HepG2 (cell line): ENCODE measurements around the gene YTHDF1. TPM values are rescaled to one million over a fixed set of nuclear protein-coding genes. Genes with fewer than 3 reads are reported as not detected.

Experiments used
- ATAC-seq: fragments of 200-7000 bp; cut with Tn5 transposase; 3 replicates; pipeline ENCODE4 v1.9.1; 2020; ENCODE audit warnings: mild to moderate bottlenecking, moderate library complexity
- BruUV-seq: library from RNA; stranded (reverse); fragments of 400-500 nt; replicated peaks from 2 replicates; lab custom pipeline; 2021; lab: Mats Ljungman, UMichigan
- CTCF ChIA-PET: fragments of 300-600 bp; formaldehyde crosslinking; extraction: SDS; loops from one replicate; lab custom pipeline; 2021; ENCODE audit warnings: low total read pairs, inconsistent platforms, low intra/inter-chr PET ratio; lab: Yijun Ruan, JAX
- POLR2A ChIA-PET: fragments of 350-600 bp; sonication (Branson Sonifier 250); formaldehyde crosslinking; loops from one replicate; lab custom pipeline; 2020; ENCODE audit warnings: antibody characterized with exemption, inconsistent platforms; lab: Yijun Ruan, JAX
- DNase-seq: peaks from one replicate; pipeline ENCODE4 v3.0.0-alpha.2; 2015; ENCODE audit warnings: low spot score
- FAIRE-seq: peaks from 3 replicates; lab custom pipeline; 2011; peaks lifted over from hg19 to GRCh38; lab: Jason Lieb, UNC
- H2AFZ ChIP-seq: one replicate; pipeline ENCODE4 v1.6.1; 2011; ENCODE audit warnings: low read length, inconsistent platforms
- H3K27ac ChIP-seq: fragments of 300-600 bp; 3 replicates; pipeline ENCODE4 v1.8.0; 2011; ENCODE audit warnings: mixed run types, mild to moderate bottlenecking, mixed read lengths, low read length, inconsistent platforms; ENCODE audit not compliant: insufficient read depth; ENCODE audit errors: extremely low read length
- H3K27me3 ChIP-seq, 2 experiments: fragments of 200-600 bp in 1 of 2; 2 replicates in 1 of 2; 3 replicates in 1 of 2; pipeline versions ENCODE4 v1.6.0 to v1.8.0; 2011; ENCODE audit warnings: low read length in 2 of 2, mild to moderate bottlenecking in 2 of 2, moderate library complexity in 2 of 2, inconsistent platforms in 1 of 2; ENCODE audit not compliant: insufficient read depth in 2 of 2, control insufficient read depth in 1 of 2
- H3K36me3 ChIP-seq, 2 experiments: fragments of 200-600 bp in 1 of 2; replicated peaks in 1 of 2; 2 replicates in 1 of 2; 3 replicates in 1 of 2; pipeline versions ENCODE4 v1.5.1 to v1.8.0; 2011; ENCODE audit warnings: low read length in 2 of 2, inconsistent platforms in 1 of 2; ENCODE audit not compliant: insufficient read depth in 2 of 2, control insufficient read depth in 1 of 2
- H3K4me1 ChIP-seq: 2 replicates; pipeline ENCODE4 v1.5.1; 2012; ENCODE audit warnings: low read length, inconsistent platforms; ENCODE audit not compliant: insufficient read depth
- H3K4me2 ChIP-seq: 2 replicates; pipeline ENCODE4 v1.6.0; 2011; ENCODE audit warnings: low read depth, low read length, inconsistent platforms
- H3K4me3 ChIP-seq, 3 experiments: fragments of 200-600 bp in 1 of 3; sonication (generic), shearing (Covaris generic) in 1 of 3; replicated peaks in 1 of 3; 2 replicates each; pipeline ENCODE4 v1.5.1; 2011 to 2016; ENCODE audit warnings: low read length in 3 of 3, inconsistent platforms in 2 of 3, low read depth in 2 of 3, mild to moderate bottlenecking in 2 of 3, control low read depth in 1 of 3, mixed read lengths in 1 of 3; ENCODE audit not compliant: insufficient read depth in 1 of 3
- H3K79me2 ChIP-seq: one replicate; pipeline ENCODE4 v1.6.1; 2011; ENCODE audit warnings: low read length, inconsistent platforms; ENCODE audit not compliant: insufficient read depth
- H3K9ac ChIP-seq: 2 replicates; pipeline ENCODE4 v1.6.0; 2011; ENCODE audit warnings: mild to moderate bottlenecking, low read depth, low read length, inconsistent platforms; ENCODE audit not compliant: insufficient read depth
- H3K9me3 ChIP-seq: 2 replicates; pipeline ENCODE4 v1.5.1; 2012; ENCODE audit warnings: mild to moderate bottlenecking, low read length
- H4K20me1 ChIP-seq: 2 replicates; pipeline ENCODE4 v1.6.0; 2011; ENCODE audit warnings: inconsistent platforms, mild to moderate bottlenecking, low read length, moderate library complexity; ENCODE audit not compliant: insufficient read depth
- AKAP8 ChIP-seq: sonication (generic); formaldehyde crosslinking; IDR thresholded peaks from 2 replicates; pipeline ENCODE4 v1.5.1; 2020; ENCODE audit warnings: mild to moderate bottlenecking, missing genetic modification reagents
- ARID2 ChIP-seq: sonication (generic); formaldehyde crosslinking; IDR thresholded peaks from 2 replicates; pipeline ENCODE4 v1.8.1; 2022; ENCODE audit warnings: mild to moderate bottlenecking, missing genetic modification reagents, borderline replicate concordance
- CBFB ChIP-seq: sonication (generic); formaldehyde crosslinking; IDR thresholded peaks from 2 replicates; pipeline ENCODE4 v1.4.0; 2020; ENCODE audit warnings: missing genetic modification reagents
- FOXA1 ChIP-seq, 2 experiments: fragments of 450-650 bp in 1 of 2; sonication (generic) in 1 of 2; formaldehyde crosslinking in 1 of 2; IDR thresholded peaks; 2 replicates each; pipeline versions ENCODE4 v1.4.0 to v1.6.1; 2016 to 2020; ENCODE audit warnings: missing genetic modification reagents in 1 of 2
- HOXD1 ChIP-seq: sonication (generic); formaldehyde crosslinking; IDR thresholded peaks from 2 replicates; pipeline ENCODE4 v1.5.0; 2020; ENCODE audit warnings: missing genetic modification reagents
- KAT8 ChIP-seq: IDR thresholded peaks from 2 replicates; pipeline ENCODE4 v1.6.1; 2016; ENCODE audit warnings: missing genetic modification reagents, missing compliant biosample characterization
- ZC3H13 ChIP-seq: sonication (generic); formaldehyde crosslinking; IDR thresholded peaks from 2 replicates; pipeline ENCODE4 v1.8.1; 2023; ENCODE audit warnings: mild to moderate bottlenecking, missing genetic modification reagents, moderate library complexity
- ZFP82 ChIP-seq: sonication (generic); formaldehyde crosslinking; IDR thresholded peaks from 2 replicates; pipeline ENCODE4 v1.5.1; 2020; ENCODE audit warnings: mild to moderate bottlenecking, missing genetic modification reagents, borderline replicate concordance
- ZNF530 ChIP-seq: sonication (generic); formaldehyde crosslinking; IDR thresholded peaks from 2 replicates; pipeline ENCODE4 v1.5.0; 2020; ENCODE audit warnings: low read depth, mild to moderate bottlenecking, missing genetic modification reagents
- ZNF552 ChIP-seq: sonication (generic); formaldehyde crosslinking; IDR thresholded peaks from 2 replicates; pipeline ENCODE4 v1.9.0; 2022; ENCODE audit warnings: missing genetic modification reagents, mild to moderate bottlenecking, borderline replicate concordance
- ZNF572 ChIP-seq: sonication (generic); formaldehyde crosslinking; IDR thresholded peaks from 2 replicates; pipeline ENCODE4 v1.5.1; 2020; ENCODE audit warnings: mild to moderate bottlenecking, missing genetic modification reagents
- ZNF614 ChIP-seq: IDR thresholded peaks from 2 replicates; pipeline ENCODE4 v1.6.1; 2018; ENCODE audit warnings: missing biosample characterization, missing genetic modification reagents, inconsistent platforms, borderline replicate concordance
- whole genome bisulfite sequencing: methylation state at CpG from one replicate; pipeline ENCODE4 v1.1.6; 2017; ENCODE audit warnings: low lambda C conversion rate; 5-methylcytosine and 5-hydroxymethylcytosine counted together
- in situ Hi-C: cut with HindIII; loops from 2 replicates; pipeline ENCODE4 v1.10.0; 2017; ENCODE audit warnings: low pct_unique_long_range_greater_than_20kb; ENCODE audit not compliant: extremely low pct_ligation_motif_present
- intact Hi-C: fragments of 100-400 bp; cut with micrococcal nuclease; formaldehyde crosslinking; loops from one replicate; pipeline ENCODE4 v1.10.0; 2022; ENCODE audit not compliant: unreplicated experiment
- polyA plus RNA-seq, 8 experiments: library from polyadenylated mRNA; depleted of rRNA in 3 of 8; stranded (reverse) in 7 of 8; unstranded in 1 of 8; fragments of >200 nt; fragmentation: Illumina TruSeq in 4 of 8; extraction: Trizol in 4 of 8; gene quantifications; 2 replicates each; pipeline versions ENCODE4 v1.2.1 to v1.2.3, GENCODE V29; 2011 to 2016; ENCODE audit warnings: low read depth in 4 of 8, missing spikeins in 1 of 8, mixed read lengths in 1 of 8; ENCODE audit not compliant: insufficient read depth in 1 of 8
- total RNA-seq, 5 experiments: library from RNA; depleted of rRNA; stranded (reverse); fragments of >200 nt; fragmentation: Illumina TruSeq; extraction: Trizol; gene quantifications; 2 replicates each; pipeline ENCODE4 v1.2.3, GENCODE V29; 2016; ENCODE audit warnings: low read depth in 1 of 5
- TF ChIP-seq, protein P1 (sequence below): sonication (generic); formaldehyde crosslinking; IDR thresholded peaks from 2 replicates; pipeline ENCODE4 v1.8.1; 2023; ENCODE audit warnings: mild to moderate bottlenecking, missing genetic modification reagents, borderline replicate concordance
- TF ChIP-seq, protein P2 (sequence below): IDR thresholded peaks from 2 replicates; pipeline ENCODE4 v1.6.1; 2012; ENCODE audit warnings: low read length, improper control_type of control experiment
- TF ChIP-seq, protein P3 (sequence below): sonication (generic); formaldehyde crosslinking; IDR thresholded peaks from 2 replicates; pipeline ENCODE4 v1.5.0; 2020; ENCODE audit warnings: missing genetic modification reagents
- TF ChIP-seq, protein P4 (sequence below): sonication (generic); formaldehyde crosslinking; IDR thresholded peaks from 2 replicates; pipeline ENCODE4; 2020; ENCODE audit warnings: missing genetic modification reagents, mild to moderate bottlenecking, borderline replicate concordance

Gene YTHDF1
- total and polyA plus RNA-seq, 2 of the 13 experiments (the other 11 are each of a cell fraction or from before 2014, with no cell fraction given), result 34.5 to 37.7 TPM

DNA sequence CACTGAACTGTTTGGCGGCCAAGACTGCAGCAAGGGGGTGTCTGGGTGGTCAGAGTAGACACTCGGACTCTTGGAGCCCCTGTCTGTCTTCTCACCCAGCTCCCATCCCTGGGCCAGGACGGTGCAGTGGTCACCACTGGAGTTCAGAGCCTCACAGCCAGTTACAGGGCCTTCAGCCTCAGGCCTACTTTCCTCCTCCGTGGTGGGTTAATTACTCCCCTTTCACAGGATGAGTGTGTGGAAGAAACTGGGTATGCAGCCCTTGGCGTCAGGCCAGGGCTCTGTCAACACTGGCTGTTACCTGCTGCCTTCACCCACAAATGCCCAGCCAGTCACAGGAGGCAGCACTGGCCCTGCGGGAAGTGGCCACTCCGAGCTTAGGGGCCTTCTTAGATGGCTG, 1.8 kb upstream of the YTHDF1 start:
- ATAC-seq (no peak), FAIRE-seq (no peak), DNase-seq (peak; percentile 42)
- ChIA-PET CTCF (no interaction called here), POLR2A (interaction anchor here (1.2 kb wide), 1 partner anchor 55 kb away, joined by 3 read pairs; the partner anchor contains the start of gene ARFGAP1)
- no TSS peak for BruUV-seq
- Histone ChIP-seq H4K20me1 (peaks cover 26% of the 10 kb centered on the region), H3K9me3 (no peaks in the 10 kb centered on the region), H3K27me3 (peaks cover 24 to 51% of the 10 kb centered on the region in 2 experiments; a peak in 4 of 5 replicates), H3K4me1 (peaks cover 45% of the 10 kb centered on the region), H3K4me2 (0 out of 2 replicates have a peak overlapping the region, but pooled peaks have one; percentile 84), H3K79me2 (peaks cover 28% of the 10 kb centered on the region), H3K9ac (no peak overlapping the region), H3K4me3 (no peak overlapping the region), H3K36me3 (peaks cover 6 to 22% of the 10 kb centered on the region in 2 experiments), H3K27ac (no peak overlapping the region), H2AFZ (no peak overlapping the region)
- in situ Hi-C loops, result no loop called here
- intact Hi-C loops, result loop anchor here (5.0 kb wide), 1 partner anchor 35 kb away; no protein-coding TSS in a partner anchor
- 29% methylated on average over 4 of the region's 7 CpGs for WGBS
- 0 out of 2 replicates have a peak, but pooled peaks have one; percentile 26 for TF ChIP-seq ZNF552 (CRISPR knock-in tag)
- no peak for TF ChIP-seq KAT8 (CRISPR knock-in tag)
- no peak for TF ChIP-seq CBFB
- TF ChIP-seq ZNF572 (CRISPR knock-in tag), result 0 out of 2 replicates have a peak, but pooled peaks have one; percentile 50
- TF ChIP-seq, protein P1, sequence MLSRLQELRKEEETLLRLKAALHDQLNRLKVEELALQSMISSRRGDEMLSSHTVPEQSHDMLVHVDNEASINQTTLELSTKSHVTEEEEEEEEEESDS, result no peak
- TF ChIP-seq HOXD1 (CRISPR knock-in tag), result no peak
- TF ChIP-seq, protein P2, sequence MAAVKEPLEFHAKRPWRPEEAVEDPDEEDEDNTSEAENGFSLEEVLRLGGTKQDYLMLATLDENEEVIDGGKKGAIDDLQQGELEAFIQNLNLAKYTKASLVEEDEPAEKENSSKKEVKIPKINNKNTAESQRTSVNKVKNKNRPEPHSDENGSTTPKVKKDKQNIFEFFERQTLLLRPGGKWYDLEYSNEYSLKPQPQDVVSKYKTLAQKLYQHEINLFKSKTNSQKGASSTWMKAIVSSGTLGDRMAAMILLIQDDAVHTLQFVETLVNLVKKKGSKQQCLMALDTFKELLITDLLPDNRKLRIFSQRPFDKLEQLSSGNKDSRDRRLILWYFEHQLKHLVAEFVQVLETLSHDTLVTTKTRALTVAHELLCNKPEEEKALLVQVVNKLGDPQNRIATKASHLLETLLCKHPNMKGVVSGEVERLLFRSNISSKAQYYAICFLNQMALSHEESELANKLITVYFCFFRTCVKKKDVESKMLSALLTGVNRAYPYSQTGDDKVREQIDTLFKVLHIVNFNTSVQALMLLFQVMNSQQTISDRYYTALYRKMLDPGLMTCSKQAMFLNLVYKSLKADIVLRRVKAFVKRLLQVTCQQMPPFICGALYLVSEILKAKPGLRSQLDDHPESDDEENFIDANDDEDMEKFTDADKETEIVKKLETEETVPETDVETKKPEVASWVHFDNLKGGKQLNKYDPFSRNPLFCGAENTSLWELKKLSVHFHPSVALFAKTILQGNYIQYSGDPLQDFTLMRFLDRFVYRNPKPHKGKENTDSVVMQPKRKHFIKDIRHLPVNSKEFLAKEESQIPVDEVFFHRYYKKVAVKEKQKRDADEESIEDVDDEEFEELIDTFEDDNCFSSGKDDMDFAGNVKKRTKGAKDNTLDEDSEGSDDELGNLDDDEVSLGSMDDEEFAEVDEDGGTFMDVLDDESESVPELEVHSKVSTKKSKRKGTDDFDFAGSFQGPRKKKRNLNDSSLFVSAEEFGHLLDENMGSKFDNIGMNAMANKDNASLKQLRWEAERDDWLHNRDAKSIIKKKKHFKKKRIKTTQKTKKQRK, result no peak
- TF ChIP-seq ARID2 (CRISPR knock-in tag), result no peak
- TF ChIP-seq FOXA1 (IDR thresholded peaks at IDR 0.05), result no peak
- TF ChIP-seq FOXA1 (CRISPR knock-in tag; IDR thresholded peaks at IDR 0.05), result peak; percentile 70
- TF ChIP-seq, protein P3, sequence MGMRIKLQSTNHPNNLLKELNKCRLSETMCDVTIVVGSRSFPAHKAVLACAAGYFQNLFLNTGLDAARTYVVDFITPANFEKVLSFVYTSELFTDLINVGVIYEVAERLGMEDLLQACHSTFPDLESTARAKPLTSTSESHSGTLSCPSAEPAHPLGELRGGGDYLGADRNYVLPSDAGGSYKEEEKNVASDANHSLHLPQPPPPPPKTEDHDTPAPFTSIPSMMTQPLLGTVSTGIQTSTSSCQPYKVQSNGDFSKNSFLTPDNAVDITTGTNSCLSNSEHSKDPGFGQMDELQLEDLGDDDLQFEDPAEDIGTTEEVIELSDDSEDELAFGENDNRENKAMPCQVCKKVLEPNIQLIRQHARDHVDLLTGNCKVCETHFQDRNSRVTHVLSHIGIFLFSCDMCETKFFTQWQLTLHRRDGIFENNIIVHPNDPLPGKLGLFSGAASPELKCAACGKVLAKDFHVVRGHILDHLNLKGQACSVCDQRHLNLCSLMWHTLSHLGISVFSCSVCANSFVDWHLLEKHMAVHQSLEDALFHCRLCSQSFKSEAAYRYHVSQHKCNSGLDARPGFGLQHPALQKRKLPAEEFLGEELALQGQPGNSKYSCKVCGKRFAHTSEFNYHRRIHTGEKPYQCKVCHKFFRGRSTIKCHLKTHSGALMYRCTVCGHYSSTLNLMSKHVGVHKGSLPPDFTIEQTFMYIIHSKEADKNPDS (CRISPR knock-in tag), result no peak
- TF ChIP-seq ZNF614 (CRISPR knock-in tag), result 0 out of 2 replicates have a peak, but pooled peaks have one; percentile 20
- no peak for TF ChIP-seq ZNF530 (CRISPR knock-in tag)
- no peak for TF ChIP-seq AKAP8 (CRISPR knock-in tag)
- TF ChIP-seq ZC3H13 (CRISPR knock-in tag), result 0 out of 2 replicates have a peak, but pooled peaks have one; percentile 40
- TF ChIP-seq ZFP82, result no peak
- TF ChIP-seq, protein P4, sequence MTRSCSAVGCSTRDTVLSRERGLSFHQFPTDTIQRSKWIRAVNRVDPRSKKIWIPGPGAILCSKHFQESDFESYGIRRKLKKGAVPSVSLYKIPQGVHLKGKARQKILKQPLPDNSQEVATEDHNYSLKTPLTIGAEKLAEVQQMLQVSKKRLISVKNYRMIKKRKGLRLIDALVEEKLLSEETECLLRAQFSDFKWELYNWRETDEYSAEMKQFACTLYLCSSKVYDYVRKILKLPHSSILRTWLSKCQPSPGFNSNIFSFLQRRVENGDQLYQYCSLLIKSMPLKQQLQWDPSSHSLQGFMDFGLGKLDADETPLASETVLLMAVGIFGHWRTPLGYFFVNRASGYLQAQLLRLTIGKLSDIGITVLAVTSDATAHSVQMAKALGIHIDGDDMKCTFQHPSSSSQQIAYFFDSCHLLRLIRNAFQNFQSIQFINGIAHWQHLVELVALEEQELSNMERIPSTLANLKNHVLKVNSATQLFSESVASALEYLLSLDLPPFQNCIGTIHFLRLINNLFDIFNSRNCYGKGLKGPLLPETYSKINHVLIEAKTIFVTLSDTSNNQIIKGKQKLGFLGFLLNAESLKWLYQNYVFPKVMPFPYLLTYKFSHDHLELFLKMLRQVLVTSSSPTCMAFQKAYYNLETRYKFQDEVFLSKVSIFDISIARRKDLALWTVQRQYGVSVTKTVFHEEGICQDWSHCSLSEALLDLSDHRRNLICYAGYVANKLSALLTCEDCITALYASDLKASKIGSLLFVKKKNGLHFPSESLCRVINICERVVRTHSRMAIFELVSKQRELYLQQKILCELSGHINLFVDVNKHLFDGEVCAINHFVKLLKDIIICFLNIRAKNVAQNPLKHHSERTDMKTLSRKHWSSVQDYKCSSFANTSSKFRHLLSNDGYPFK, result no peak
